NCI-H2107 treated with DMSO at 0.1 percent for 48 hours (cell line): ENCODE measurements around the gene KAT6B.
"Not testable (repeated sequence)": the region's sequence is repeated elsewhere in the genome, so short reads cannot be mapped to it uniquely, and the experiment has no call there.

ENCODE experiments used
- DNase-seq: peaks from one replicate; lab custom pipeline; 2025; ENCODE audit not compliant: unreplicated experiment; lab: John Stamatoyannopoulos, UW

The KAT6B gene

DNA sequence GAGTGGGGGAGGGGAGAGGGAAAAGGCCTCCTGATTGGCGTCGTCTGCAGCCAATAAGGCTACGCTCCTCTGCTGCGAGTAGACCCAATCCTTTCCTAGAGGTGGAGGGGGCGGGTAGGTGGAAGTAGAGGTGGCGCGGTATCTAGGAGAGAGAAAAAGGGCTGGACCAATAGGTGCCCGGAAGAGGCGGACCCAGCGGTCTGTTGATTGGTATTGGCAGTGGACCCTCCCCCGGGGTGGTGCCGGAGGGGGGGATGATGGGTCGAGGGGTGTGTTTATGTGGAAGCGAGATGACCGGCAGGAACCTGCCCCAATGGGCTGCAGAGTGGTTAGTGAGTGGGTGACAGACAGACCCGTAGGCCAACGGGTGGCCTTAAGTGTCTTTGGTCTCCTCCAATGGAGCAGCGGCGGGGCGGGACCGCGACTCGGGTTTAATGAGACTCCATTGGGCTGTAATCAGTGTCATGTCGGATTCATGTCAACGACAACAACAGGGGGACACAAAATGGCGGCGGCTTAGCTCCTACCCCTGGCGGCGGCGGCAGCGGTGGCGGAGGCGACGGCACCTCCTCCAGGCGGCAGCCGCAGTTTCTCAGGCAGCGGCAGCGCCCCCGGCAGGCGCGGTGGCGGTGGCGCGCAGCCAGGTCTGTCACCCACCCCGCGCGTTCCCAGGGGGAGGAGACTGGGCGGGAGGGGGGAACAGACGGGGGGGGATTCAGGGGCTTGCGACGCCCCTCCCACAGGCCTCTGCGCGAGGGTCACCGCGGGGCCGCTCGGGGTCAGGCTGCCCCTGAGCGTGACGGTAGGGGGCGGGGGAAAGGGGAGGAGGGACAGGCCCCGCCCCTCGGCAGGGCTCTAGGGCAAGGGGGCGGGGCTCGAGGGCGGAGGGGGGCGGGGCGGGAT lies at the start of gene KAT6B:
TSS of gene KAT6B (plus strand) at position 459 of the 903 bp plus-strand sequence. CDS start 16,258 bp downstream, outside the sequence.
- peak; percentile 98 for DNase-seq

DNA sequence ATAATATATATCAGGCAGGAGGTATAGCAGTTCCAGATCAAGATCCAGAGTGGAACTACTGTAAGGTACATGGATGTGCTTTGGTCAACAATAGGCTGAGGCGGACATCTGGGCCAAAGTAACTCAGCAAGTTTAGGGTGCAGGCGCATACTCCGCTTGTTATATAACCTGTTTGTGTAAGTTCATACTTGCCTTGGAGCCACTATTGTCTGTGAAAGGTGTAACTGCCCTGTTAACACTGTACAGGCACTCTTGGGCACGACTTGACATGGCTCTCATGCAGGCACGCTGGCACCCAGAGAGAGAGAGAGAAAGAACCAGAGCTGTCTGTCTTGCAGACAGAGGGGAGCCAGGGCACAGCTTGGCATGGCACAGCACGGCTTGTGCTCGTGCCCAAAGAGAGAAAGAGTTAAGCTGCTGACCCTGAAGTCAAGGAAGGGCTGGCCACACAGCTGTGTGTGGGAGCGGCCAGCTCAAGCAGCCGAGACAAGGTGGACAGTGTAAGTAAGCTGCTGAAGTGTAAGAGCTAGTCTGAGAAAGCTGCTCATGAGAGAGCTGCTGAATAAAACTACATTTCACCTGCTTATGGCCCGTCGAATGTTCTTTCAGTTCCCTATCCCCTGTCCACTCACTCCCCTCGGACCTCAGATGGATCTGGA lies 47.8 kb upstream of the KAT6B start:
- DNase-seq: no peak

DNA sequence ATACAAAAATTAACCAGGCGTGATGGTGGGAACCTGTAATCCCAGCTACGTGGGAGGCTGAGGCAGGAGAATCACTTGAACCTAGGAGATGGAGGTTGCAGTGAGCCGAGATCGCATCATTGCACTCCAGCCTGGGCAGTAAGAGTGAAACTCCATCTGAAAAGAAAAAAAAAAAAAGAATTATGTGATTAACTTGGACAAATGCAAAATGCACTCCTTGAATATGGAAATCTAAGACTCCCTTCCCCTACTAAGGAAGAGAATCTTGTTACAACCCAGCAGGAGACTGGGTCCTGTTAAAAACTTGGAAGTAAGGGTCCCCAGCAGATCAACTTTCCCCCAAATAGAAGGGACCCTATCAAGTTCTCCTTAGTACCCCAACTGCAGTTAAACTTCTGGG lies 44.5 kb upstream of the KAT6B start:
- DNase-seq: not testable (repeated sequence)

GRCh38 chr10:74784462-74784861 lies 41.9 kb upstream of the KAT6B start:
- DNase-seq: no peak

DNA sequence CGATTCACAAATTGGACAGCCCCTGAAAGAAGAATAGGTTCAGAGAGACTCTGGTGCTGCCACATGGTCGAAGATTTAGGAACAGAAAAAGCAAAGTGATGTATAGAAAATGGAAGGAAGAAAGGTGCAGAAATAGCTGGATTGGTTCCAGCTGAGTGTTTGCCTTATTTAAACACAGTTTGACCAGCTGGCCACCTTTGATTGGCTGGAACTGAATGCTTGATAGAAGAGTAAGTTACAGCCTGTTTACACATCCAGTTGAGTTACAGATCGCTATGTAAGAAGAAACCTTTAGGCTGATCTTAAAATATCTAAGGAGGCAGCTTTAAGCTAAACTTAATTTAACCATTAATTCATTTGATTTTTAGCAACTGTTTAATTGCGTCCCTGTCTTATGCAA lies 40.3 kb upstream of the KAT6B start:
- DNase-seq: no peak

GRCh38 chr10:74787457-74787856 lies 38.9 kb upstream of the KAT6B start:
- no peak for DNase-seq

DNA sequence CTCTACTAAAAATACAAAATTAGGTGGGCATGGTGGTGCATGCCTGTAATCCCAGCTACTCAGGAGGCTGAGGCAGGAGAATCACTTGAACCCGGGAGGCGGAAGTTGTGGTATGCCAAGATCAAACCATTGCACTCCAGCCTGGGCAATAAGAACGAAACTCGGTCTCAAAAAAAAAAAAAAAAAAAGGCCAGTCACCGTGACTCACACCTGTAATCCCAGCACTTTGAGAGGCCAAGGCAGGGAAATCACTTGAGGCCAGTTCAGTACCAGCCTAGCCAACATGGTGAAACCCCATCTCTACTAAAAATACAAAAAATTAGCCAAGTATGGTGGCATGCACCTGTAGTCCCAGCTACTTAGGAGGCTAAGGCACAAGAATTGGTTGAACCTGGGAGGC lies 34.4 kb upstream of the KAT6B start:
- DNase-seq: not testable (repeated sequence)

DNA sequence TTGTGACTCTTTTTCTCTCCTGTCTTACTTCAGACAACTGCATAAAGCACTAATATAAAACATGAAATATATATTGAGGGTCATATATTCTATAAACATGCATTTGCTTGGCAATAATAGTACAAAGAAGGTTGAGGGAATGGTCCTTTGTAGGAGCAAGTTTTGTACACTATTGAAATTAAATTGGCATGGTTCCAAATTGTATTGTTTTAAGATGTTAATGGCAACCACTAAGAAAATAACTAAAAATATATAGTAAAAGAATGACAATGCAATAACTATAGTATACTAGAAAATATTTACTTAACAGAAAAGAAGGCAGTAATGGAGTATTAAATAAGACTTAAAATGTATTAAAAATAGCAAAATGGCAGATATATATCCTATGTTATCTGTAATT lies 33.7 kb upstream of the KAT6B start:
- no peak for DNase-seq

DNA sequence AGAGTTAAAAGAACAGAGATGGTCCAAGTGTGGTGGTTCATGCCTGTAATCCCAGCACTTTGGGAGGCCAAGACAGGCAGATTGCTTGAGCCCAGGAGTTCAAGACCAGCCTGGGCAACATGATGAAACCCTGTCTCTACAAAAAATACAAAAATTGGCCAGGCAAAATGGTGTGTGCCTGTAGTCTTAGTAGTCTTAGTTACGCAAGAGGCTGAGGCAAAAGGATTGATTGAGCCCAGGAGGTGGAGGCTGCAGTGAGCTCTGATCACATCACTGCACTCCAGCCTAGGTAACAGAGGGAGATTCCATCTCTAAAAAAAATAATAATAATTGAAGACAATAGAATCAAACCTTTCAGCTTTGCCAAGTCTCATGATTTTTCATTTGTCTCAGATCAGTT lies 33.2 kb upstream of the KAT6B start:
- not testable (repeated sequence) for DNase-seq

DNA sequence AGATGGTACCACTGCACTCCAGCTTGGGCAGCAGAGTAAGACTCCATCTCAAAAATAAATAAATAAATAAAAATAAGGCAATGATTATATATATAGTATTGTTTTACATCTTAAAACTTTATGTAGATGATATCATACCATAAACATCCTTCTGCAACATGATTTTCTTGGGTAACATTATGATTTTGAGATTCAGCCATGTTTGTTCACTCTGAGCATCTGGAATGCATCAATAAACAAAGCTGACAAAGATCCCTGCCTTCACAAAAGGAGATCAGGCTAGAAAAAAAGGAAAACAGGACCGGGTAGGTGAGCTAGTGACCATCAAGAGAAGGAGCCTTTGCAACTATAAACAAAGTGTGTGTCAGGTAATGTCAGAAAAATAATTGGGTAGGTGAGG lies 31.9 kb upstream of the KAT6B start:
- no peak for DNase-seq

- no peak for DNase-seq
These were observed 28.9 kb upstream of the KAT6B start for GRCh38 chr10:74797550-74797949.

GRCh38 chr10:74799721-74800221 lies 26.6 kb upstream of the KAT6B start:
- peak; percentile 11 for DNase-seq

DNA sequence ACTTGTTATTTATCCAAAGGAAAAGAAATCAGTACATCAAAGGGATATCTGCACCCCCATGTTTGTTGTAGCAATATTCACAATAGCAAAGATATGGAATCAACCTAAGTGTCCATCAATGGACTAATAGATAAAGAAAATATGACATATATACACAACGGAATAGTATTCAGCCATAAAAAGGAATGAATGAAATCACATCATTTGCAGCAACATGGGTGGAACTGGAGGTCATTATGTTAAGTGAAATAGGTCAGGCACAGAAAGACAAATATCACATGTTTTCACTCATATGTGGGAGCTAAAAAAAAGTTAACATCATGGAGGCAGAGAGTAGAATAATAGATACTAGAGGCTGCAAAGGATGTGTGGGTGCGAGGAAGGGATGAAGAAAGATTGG lies 25.0 kb upstream of the KAT6B start:
- no peak for DNase-seq

- no peak for DNase-seq
These were observed 17.9 kb upstream of the KAT6B start for GRCh38 chr10:74808501-74808900.

GRCh38 chr10:74810087-74810486 lies 16.3 kb upstream of the KAT6B start:
- DNase-seq: no peak

GRCh38 chr10:74813381-74814259 lies 12.8 kb upstream of the KAT6B start:
- no peak for DNase-seq

DNA sequence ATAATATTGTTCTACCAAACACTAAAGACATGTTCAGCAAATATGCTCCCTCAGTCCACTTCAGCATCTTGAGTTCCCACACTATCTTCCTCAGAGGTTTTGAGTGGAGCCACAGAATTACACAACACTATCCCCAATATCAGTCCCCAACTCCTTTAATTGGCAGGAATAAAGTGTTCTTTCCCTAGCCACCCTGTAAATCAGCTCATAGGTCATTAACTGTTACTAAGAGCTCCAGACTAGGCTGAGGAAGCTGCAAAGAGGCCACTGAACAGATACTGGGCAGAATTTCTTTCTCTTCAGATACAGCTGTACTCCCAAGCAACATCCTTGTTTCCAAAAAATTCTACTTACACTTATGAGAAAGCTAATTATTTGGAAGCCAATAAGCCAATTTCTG lies 11.6 kb upstream of the KAT6B start:
- no peak for DNase-seq

DNA sequence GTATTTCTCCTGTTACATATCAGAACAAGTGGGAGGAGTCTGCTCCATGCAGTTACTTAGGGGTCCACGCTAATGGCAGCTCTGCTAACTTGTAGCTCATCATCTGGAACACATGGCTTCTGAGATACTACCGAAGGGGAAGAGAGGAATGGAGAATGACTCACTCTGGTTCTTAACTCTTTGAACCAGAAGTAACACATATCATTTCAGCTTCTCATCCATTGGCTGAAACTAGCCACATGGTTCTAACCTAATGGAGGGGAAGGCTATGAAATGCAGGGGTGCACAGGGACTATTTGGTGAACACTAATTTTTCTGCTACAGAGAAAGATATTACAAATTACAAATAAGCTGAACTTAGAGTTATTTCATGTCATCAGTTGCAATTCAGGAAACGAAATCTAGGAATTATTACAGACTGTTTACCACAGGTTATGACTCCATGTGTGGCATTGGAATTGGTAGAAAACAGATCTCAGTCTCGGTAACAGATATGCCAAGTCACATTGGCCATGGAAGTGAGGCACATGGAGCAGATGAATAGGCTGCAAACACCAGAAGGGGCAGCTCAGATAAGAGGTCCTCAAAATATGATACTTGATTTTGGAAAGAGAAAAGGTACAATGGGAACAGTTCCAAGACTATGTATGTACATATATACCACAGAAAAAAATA lies 9.4 kb upstream of the KAT6B start:
- DNase-seq: no peak

DNA sequence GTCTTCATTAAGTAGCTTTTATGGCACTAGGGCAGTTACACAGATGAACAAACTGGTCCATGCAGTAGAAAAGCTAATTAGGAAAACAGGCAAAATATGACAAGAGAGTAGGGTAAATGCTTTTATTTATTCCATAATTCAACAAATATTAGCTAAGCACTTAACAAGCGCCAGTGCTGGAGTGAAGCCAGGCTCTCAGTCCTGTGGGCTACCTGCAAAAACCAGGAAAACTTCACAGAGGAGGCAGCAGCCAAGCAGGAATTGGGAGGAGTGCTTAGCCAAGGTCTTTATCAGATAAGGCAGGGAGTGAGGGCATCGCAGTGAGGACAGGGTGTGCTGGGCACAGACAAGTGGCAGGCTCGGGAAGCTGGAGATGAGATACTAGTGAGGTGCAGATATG lies 4.9 kb upstream of the KAT6B start:
- no peak for DNase-seq

GRCh38 chr10:74822101-74822500 lies 4.3 kb upstream of the KAT6B start:
- DNase-seq: no peak
